Measurements from ENCODE around the gene ILDR1.

GRCh38 chr3:122057671-122058070 is 35.6 kb upstream of the ILDR1 start:
- no peak for TF ChIP-seq POLR2AphosphoS5 (IDR thresholded peaks at IDR 0.05; ENCODE audit: low read depth, low read length)
- no peak for TF ChIP-seq SIN3A (IDR thresholded peaks at IDR 0.05; ENCODE audit: borderline replicate concordance, insufficient read depth, low read length)
- TF ChIP-seq TAF1 (IDR thresholded peaks at IDR 0.05; ENCODE audit: borderline replicate concordance, insufficient read depth, low read length) = no peak

Measured in PFSK-1 (cell line).